K562 (cell line): ENCODE data around the gene PGGHG. TPM values are rescaled to one million over a fixed set of nuclear protein-coding genes. Genes with fewer than 3 reads are reported as not detected.

ENCODE experiments used
- ASH1L ChIP-seq: fragments of 450-650 bp; IDR thresholded peaks from 2 replicates; pipeline ENCODE4 v1.6.1; 2018; ENCODE audit warnings: borderline replicate concordance, mild to moderate bottlenecking, low read depth; ENCODE audit not compliant: partially characterized antibody
- DNMT1 ChIP-seq: fragments of 450-650 bp; IDR thresholded peaks from 2 replicates; pipeline ENCODE4 v1.6.1; 2016; ENCODE audit warnings: antibody characterized with exemption, mild to moderate bottlenecking
- GATAD2B ChIP-seq: fragments of 450-650 bp; IDR thresholded peaks from 2 replicates; pipeline ENCODE4 v1.6.1; 2017; ENCODE audit warnings: mild to moderate bottlenecking, borderline replicate concordance
- KAT7 ChIP-seq: sonication (generic); formaldehyde crosslinking; IDR thresholded peaks from 2 replicates; pipeline ENCODE4 v1.8.0; 2022; ENCODE audit warnings: missing genetic modification reagents, mild to moderate bottlenecking, borderline replicate concordance
- KDM4B ChIP-seq, 2 experiments: fragments of 450-650 bp in 1 of 2; sonication (generic) in 1 of 2; IDR thresholded peaks; 2 replicates each; pipeline ENCODE4 v1.6.1; 2016 to 2017; ENCODE audit warnings: borderline replicate concordance in 2 of 2, antibody characterized with exemption in 1 of 2, low read depth in 1 of 2, mild to moderate bottlenecking in 1 of 2
- KHSRP ChIP-seq: fragments of 450-650 bp; IDR thresholded peaks from 2 replicates; pipeline ENCODE4 v1.6.1; 2017
- NBN ChIP-seq: fragments of 450-650 bp; IDR thresholded peaks from 2 replicates; pipeline ENCODE4 v1.6.1; 2016; ENCODE audit warnings: low read depth, mild to moderate bottlenecking
- NFIC ChIP-seq: fragments of 450-650 bp; IDR thresholded peaks from 2 replicates; pipeline ENCODE4 v1.6.1; 2017; ENCODE audit warnings: mild to moderate bottlenecking, inconsistent platforms
- NFRKB ChIP-seq: fragments of 450-650 bp; IDR thresholded peaks from 2 replicates; pipeline ENCODE4 v1.6.1; 2016; ENCODE audit warnings: low read depth
- PHB2 ChIP-seq: fragments of 450-650 bp; IDR thresholded peaks from 2 replicates; pipeline ENCODE4 v1.6.1; 2017; ENCODE audit warnings: low read depth
- RBM17 ChIP-seq: fragments of 200-400 bp; formaldehyde crosslinking; IDR thresholded peaks from 2 replicates; pipeline ENCODE4 v1.6.1; 2017; ENCODE audit warnings: low read depth, mild to moderate bottlenecking, low read length, borderline replicate concordance
- RHOXF2B ChIP-seq: fragments of 250-450 bp; sonication (Bioruptor Pico); conservative IDR thresholded peaks from 2 replicates; pipeline ENCODE4 v1.5.1; 2021
- SMARCA4 ChIP-seq: fragments of 450-650 bp; IDR thresholded peaks from 2 replicates; pipeline ENCODE4 v1.6.1; 2016
- SMARCA5 ChIP-seq: fragments of 450-650 bp; IDR thresholded peaks from 2 replicates; pipeline ENCODE4 v1.6.1; 2016
- SMC3 ChIP-seq: conservative IDR thresholded peaks from 2 replicates; pipeline ENCODE4 v1.6.1; 2011; ENCODE audit warnings: low read depth, low read length, improper control_type of control experiment; ENCODE audit not compliant: insufficient read depth
- SUPT5H ChIP-seq: fragments of 450-650 bp; IDR thresholded peaks from 2 replicates; pipeline ENCODE4 v1.6.1; 2016
- TAL1 ChIP-seq: fragments of 450-650 bp; IDR thresholded peaks from 2 replicates; pipeline ENCODE4 v1.6.1; 2016; ENCODE audit warnings: mild to moderate bottlenecking
- TRIM24 ChIP-seq, 2 experiments: fragments of 450-650 bp; IDR thresholded peaks; 2 replicates each; pipeline ENCODE4 v1.6.1; 2016
- XRCC5 ChIP-seq: fragments of 200-400 bp; formaldehyde crosslinking; IDR thresholded peaks from 2 replicates; pipeline ENCODE4 v1.6.1; 2017; ENCODE audit warnings: low read depth, mild to moderate bottlenecking, low read length
- ZFP1 ChIP-seq: fragments of 450-650 bp; formaldehyde crosslinking; IDR thresholded peaks from 2 replicates; pipeline ENCODE4 v1.4.0; 2020; ENCODE audit warnings: mild to moderate bottlenecking, mixed read lengths
- ZSCAN29 ChIP-seq: fragments of 450-650 bp; IDR thresholded peaks from 2 replicates; pipeline ENCODE4 v1.6.1; 2017
- polyA plus RNA-seq, 8 experiments: library from polyadenylated mRNA; depleted of rRNA in 4 of 8; stranded (reverse) in 5 of 8; unstranded in 3 of 8; fragments of >200 nt; fragmentation: Nextera tagmentation in 2 of 8; fragmentation: Illumina TruSeq in 1 of 8; extraction: Ambion mirVana in 2 of 8; extraction: Trizol in 1 of 8; gene quantifications; 2 replicates each; pipeline versions ENCODE4 v1.2.1 to v1.2.3, GENCODE V29; 2011 to 2014; ENCODE audit warnings: inconsistent platforms in 1 of 8, missing spikeins in 1 of 8
- total RNA-seq, 7 experiments: library from RNA; depleted of rRNA in 6 of 7; stranded (reverse); fragments of >200 nt in 6 of 7; fragmentation: Illumina TruSeq in 2 of 7; extraction: Trizol in 2 of 7; gene quantifications; 2 replicates each; pipeline versions ENCODE4 v1.2.1 to v1.2.3, GENCODE V29; 2011 to 2021; ENCODE audit warnings: low replicate concordance in 1 of 7
- TF ChIP-seq, protein P1 (sequence below): sonication (generic); formaldehyde crosslinking; IDR thresholded peaks from 2 replicates; pipeline ENCODE4 v1.8.1; 2023; ENCODE audit warnings: mild to moderate bottlenecking, missing genetic modification reagents
- TF ChIP-seq, protein P2 (sequence below), 2 experiments: IDR thresholded peaks; 2 replicates each; pipeline ENCODE4 v1.6.1; 2011; ENCODE audit warnings: borderline replicate concordance in 1 of 2, control low read depth in 1 of 2, low read depth in 1 of 2, low read length in 1 of 2, mild to moderate bottlenecking in 1 of 2, mixed read lengths in 1 of 2, moderate library complexity in 1 of 2; ENCODE audit not compliant: insufficient read depth in 1 of 2, insufficient read length in 1 of 2, poor library complexity in 1 of 2, severe bottlenecking in 1 of 2; ENCODE audit errors: extremely low read depth in 1 of 2
- TF ChIP-seq, protein P3 (sequence below): fragments of 250-450 bp; sonication (Bioruptor Pico); IDR thresholded peaks from 2 replicates; pipeline ENCODE4 v1.8.0; 2022; ENCODE audit warnings: moderate library complexity, mild to moderate bottlenecking, inconsistent platforms
- TF ChIP-seq, protein P4 (sequence below): IDR thresholded peaks from 2 replicates; pipeline ENCODE4 v1.6.1; 2011; ENCODE audit not compliant: insufficient read length; ENCODE audit errors: extremely low read depth

Gene PGGHG
- total and polyA plus RNA-seq, 9 of the 15 experiments (the other 6 are each of a cell fraction or from before 2014, with no cell fraction given): 0.38 to 85.1 (median 18.1) TPM

DNA sequence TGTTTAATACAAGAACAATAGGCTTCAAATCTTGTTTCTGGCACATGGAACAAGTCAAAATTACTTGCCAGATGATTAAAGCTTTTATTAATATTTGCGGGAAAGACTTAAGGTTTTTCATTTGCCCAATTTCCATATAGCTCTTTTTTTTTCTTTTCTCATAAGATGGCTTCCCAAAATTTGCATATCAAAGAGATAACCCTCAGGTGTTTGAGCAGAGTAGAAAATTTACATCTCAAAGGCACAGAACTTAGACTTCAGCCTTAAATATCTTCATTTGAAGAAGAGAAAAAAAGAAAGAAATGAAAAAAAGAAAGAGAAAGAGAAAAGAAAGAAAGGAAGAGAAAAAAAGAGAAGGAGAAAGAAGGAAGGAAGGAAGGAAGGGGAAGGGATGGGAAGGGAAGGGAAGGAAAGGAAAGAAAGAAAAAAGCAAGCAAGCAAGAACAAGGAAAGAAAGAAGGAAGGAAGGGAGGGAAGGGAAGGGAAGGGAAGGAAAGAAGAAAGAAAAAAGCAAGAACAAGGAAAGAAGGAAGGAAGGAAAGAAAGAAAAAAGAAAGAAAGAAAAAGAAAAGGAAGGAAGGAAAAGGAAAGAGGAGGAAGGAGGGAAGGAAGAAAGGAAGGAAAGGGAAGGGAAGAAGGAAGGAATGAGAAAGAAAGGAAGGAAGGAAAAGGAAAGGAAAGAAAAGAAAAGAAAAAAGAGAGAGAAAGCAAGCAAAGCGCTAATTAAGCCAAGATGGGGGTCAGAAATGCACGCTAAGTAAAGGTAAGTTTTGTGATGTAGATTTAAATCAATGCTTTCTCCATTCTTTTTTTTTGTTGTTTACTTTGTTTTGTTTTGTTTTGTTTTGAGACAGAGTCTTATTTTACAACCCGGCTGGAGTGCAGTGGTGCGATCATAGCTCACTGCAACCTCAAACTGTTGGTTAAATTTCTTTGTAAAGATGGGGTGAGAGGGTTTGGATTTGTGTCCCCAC, 51.9 kb downstream of the PGGHG start (continued):
- TF ChIP-seq RHOXF2B (CRISPR knock-in tag): no peak
- TF ChIP-seq NFIC: peak; percentile 14; the same call in 1 of the 2 replicates
- TF ChIP-seq NBN: peak; percentile 48; the same call in 1 of the 2 replicates
- TF ChIP-seq KDM4B (IDR thresholded peaks at IDR 0.05; ENCODE audit: borderline replicate concordance in 2 of 2, low read depth in 1 of 2): no peak
- 0 out of 2 replicates have a peak, but pooled peaks have one; percentile 29 for TF ChIP-seq RBM17
- no peak for TF ChIP-seq XRCC5
- 0 out of 2 replicates have a peak, but pooled peaks have one; percentile 6 for TF ChIP-seq TAL1
- TF ChIP-seq DNMT1: peak; percentile 60; the same call in 1 of the 2 replicates
- TF ChIP-seq, protein P1, sequence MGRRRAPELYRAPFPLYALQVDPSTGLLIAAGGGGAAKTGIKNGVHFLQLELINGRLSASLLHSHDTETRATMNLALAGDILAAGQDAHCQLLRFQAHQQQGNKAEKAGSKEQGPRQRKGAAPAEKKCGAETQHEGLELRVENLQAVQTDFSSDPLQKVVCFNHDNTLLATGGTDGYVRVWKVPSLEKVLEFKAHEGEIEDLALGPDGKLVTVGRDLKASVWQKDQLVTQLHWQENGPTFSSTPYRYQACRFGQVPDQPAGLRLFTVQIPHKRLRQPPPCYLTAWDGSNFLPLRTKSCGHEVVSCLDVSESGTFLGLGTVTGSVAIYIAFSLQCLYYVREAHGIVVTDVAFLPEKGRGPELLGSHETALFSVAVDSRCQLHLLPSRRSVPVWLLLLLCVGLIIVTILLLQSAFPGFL (CRISPR knock-in tag): no peak
- TF ChIP-seq GATAD2B: no peak
- 0 out of 2 replicates have a peak, but pooled peaks have one; percentile 16 for TF ChIP-seq SMARCA4
- TF ChIP-seq NFRKB: peak; percentile 26; the same call in 1 of the 2 replicates
- TF ChIP-seq ZFP1 (CRISPR knock-in tag): no peak
- TF ChIP-seq, protein P2, sequence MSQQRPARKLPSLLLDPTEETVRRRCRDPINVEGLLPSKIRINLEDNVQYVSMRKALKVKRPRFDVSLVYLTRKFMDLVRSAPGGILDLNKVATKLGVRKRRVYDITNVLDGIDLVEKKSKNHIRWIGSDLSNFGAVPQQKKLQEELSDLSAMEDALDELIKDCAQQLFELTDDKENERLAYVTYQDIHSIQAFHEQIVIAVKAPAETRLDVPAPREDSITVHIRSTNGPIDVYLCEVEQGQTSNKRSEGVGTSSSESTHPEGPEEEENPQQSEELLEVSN (IDR thresholded peaks at IDR 0.05; ENCODE audit: borderline replicate concordance in 1 of 2, extremely low read depth in 1 of 2, insufficient read depth in 1 of 2, insufficient read length in 1 of 2, low read depth in 1 of 2, low read length in 1 of 2, poor library complexity in 1 of 2, severe bottlenecking in 1 of 2): no peak
- TF ChIP-seq TRIM24 (IDR thresholded peaks at IDR 0.05): peak; percentile 33 to 57; a peak in 2 of 4 replicates
- 0 out of 2 replicates have a peak, but pooled peaks have one; percentile 5 for TF ChIP-seq SUPT5H
- no peak for TF ChIP-seq SMC3
- TF ChIP-seq, protein P3, sequence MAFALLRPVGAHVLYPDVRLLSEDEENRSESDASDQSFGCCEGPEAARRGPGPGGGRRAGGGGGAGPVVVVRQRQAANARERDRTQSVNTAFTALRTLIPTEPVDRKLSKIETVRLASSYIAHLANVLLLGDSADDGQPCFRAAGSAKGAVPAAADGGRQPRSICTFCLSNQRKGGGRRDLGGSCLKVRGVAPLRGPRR (CRISPR knock-in tag): no peak
- TF ChIP-seq SMARCA5: peak; percentile 72; the same call in 1 of the 2 replicates
- TF ChIP-seq KAT7 (CRISPR knock-in tag): no peak
- TF ChIP-seq, protein P4, sequence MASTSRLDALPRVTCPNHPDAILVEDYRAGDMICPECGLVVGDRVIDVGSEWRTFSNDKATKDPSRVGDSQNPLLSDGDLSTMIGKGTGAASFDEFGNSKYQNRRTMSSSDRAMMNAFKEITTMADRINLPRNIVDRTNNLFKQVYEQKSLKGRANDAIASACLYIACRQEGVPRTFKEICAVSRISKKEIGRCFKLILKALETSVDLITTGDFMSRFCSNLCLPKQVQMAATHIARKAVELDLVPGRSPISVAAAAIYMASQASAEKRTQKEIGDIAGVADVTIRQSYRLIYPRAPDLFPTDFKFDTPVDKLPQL: no peak
- TF ChIP-seq ASH1L: peak; percentile 65
- peak; percentile 71; the same call in 1 of the 2 replicates for TF ChIP-seq PHB2
- peak; percentile 48; the same call in 1 of the 2 replicates for TF ChIP-seq KHSRP
- no peak for TF ChIP-seq ZSCAN29
